Measurements from ENCODE around the gene ALX4.

GRCh38 chr11:44250421-44250820 lies 59.5 kb downstream of the ALX4 start:
- no peak for TF ChIP-seq POLR2A (IDR thresholded peaks at IDR 0.05)
- TF ChIP-seq, protein P1, sequence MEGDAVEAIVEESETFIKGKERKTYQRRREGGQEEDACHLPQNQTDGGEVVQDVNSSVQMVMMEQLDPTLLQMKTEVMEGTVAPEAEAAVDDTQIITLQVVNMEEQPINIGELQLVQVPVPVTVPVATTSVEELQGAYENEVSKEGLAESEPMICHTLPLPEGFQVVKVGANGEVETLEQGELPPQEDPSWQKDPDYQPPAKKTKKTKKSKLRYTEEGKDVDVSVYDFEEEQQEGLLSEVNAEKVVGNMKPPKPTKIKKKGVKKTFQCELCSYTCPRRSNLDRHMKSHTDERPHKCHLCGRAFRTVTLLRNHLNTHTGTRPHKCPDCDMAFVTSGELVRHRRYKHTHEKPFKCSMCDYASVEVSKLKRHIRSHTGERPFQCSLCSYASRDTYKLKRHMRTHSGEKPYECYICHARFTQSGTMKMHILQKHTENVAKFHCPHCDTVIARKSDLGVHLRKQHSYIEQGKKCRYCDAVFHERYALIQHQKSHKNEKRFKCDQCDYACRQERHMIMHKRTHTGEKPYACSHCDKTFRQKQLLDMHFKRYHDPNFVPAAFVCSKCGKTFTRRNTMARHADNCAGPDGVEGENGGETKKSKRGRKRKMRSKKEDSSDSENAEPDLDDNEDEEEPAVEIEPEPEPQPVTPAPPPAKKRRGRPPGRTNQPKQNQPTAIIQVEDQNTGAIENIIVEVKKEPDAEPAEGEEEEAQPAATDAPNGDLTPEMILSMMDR (IDR thresholded peaks at IDR 0.05): no peak
